Neuronal stem cell (in vitro differentiated cells): ENCODE results near the gene RGR.

Experiments
- DNase-seq: peaks from one replicate; pipeline ENCODE4 v3.0.0-alpha.2; 2013; ENCODE audit warnings: low spot score
- H2AFZ ChIP-seq: one replicate; pipeline ENCODE4 v1.6.1; 2013; ENCODE audit warnings: mild to moderate bottlenecking, low read length, inconsistent platforms
- H2AK5ac ChIP-seq: 2 replicates; pipeline ENCODE4 v1.6.1; 2013; ENCODE audit warnings: low read depth, mild to moderate bottlenecking, inconsistent platforms, low read length, moderate library complexity, mixed read lengths
- H2BK120ac ChIP-seq: 2 replicates; pipeline ENCODE4 v1.6.1; 2013; ENCODE audit warnings: low read depth, mild to moderate bottlenecking, inconsistent platforms, low read length, moderate library complexity, mixed read lengths
- H2BK12ac ChIP-seq: one replicate; pipeline ENCODE4 v1.6.1; 2013; ENCODE audit warnings: low read length, inconsistent platforms
- H2BK15ac ChIP-seq: 2 replicates; pipeline ENCODE4 v1.6.1; 2013; ENCODE audit warnings: mild to moderate bottlenecking, low read length, inconsistent platforms, mixed read lengths
- H2BK5ac ChIP-seq: one replicate; pipeline ENCODE4 v1.6.1; 2013; ENCODE audit warnings: inconsistent platforms, mild to moderate bottlenecking, low read length, moderate library complexity
- H3K14ac ChIP-seq: one replicate; pipeline ENCODE4 v1.6.1; 2013; ENCODE audit warnings: low read length, inconsistent platforms
- H3K18ac ChIP-seq: 2 replicates; pipeline ENCODE4 v1.6.1; 2013; ENCODE audit warnings: low read length, inconsistent platforms
- H3K23ac ChIP-seq: 2 replicates; pipeline ENCODE4 v1.6.1; 2013; ENCODE audit warnings: low read depth, mild to moderate bottlenecking, mixed read lengths, low read length, inconsistent platforms; ENCODE audit not compliant: poor library complexity
- H3K27ac ChIP-seq: replicated peaks from 3 replicates; pipeline ENCODE4 v1.5.1; 2013; ENCODE audit warnings: low read length, inconsistent platforms
- H3K27me3 ChIP-seq, 3 experiments: 2 replicates each; pipeline ENCODE4 v1.6.1; 2013; ENCODE audit warnings: low read length in 3 of 3, mild to moderate bottlenecking in 2 of 3, inconsistent platforms in 1 of 3, low read depth in 1 of 3, mixed read lengths in 1 of 3, moderate library complexity in 1 of 3; ENCODE audit not compliant: control insufficient read depth in 3 of 3, insufficient read depth in 3 of 3
- H3K36me3 ChIP-seq, 2 donors: replicated peaks in 1 of 2; 2 replicates each; pipeline ENCODE4 v1.6.1; 2013; ENCODE audit warnings: low read length in 2 of 2; ENCODE audit not compliant: control insufficient read depth in 2 of 2, insufficient read depth in 2 of 2
- H3K4ac ChIP-seq: 2 replicates; pipeline ENCODE4 v1.6.1; 2013; ENCODE audit warnings: inconsistent platforms, mild to moderate bottlenecking, low read length, moderate library complexity
- H3K4me1 ChIP-seq, 2 donors: 1 replicate in 1 of 2; 2 replicates in 1 of 2; pipeline ENCODE4 v1.6.1; 2013; ENCODE audit warnings: low read length in 2 of 2, low read depth in 1 of 2; ENCODE audit not compliant: control insufficient read depth in 2 of 2, insufficient read depth in 1 of 2
- H3K4me2 ChIP-seq: one replicate; pipeline ENCODE4 v1.6.1; 2013; ENCODE audit warnings: mild to moderate bottlenecking, low read length, inconsistent platforms; ENCODE audit not compliant: insufficient read depth, poor library complexity, severe bottlenecking
- H3K4me3 ChIP-seq, 2 donors: 2 replicates each; pipeline ENCODE4 v1.5.1; 2013; ENCODE audit warnings: low read length in 2 of 2, mild to moderate bottlenecking in 2 of 2, inconsistent platforms in 1 of 2, moderate library complexity in 1 of 2
- H3K79me1 ChIP-seq: one replicate; pipeline ENCODE4 v1.6.1; 2013; ENCODE audit warnings: low read depth, mild to moderate bottlenecking, inconsistent platforms, low read length, moderate library complexity
- H3K9ac ChIP-seq: one replicate; pipeline ENCODE4 v1.6.1; 2013; ENCODE audit warnings: mild to moderate bottlenecking, low read depth, low read length, inconsistent platforms; ENCODE audit not compliant: poor library complexity
- H3K9me3 ChIP-seq, 2 donors: replicated peaks in 1 of 2; 2 replicates each; pipeline versions ENCODE3 to v1.6.1; 2013; ENCODE audit warnings: low read length in 2 of 2, mild to moderate bottlenecking in 2 of 2, inconsistent platforms in 1 of 2, low read depth in 1 of 2, mixed read lengths in 1 of 2, moderate library complexity in 1 of 2; ENCODE audit not compliant: control insufficient read depth in 2 of 2, insufficient read depth in 1 of 2
- H4K8ac ChIP-seq: one replicate; pipeline ENCODE4 v1.6.1; 2013; ENCODE audit warnings: low read depth, mild to moderate bottlenecking, inconsistent platforms, low read length, moderate library complexity
- H4K91ac ChIP-seq: one replicate; pipeline ENCODE4 v1.6.1; 2013; ENCODE audit warnings: low read length, low read depth, mild to moderate bottlenecking, inconsistent platforms; ENCODE audit not compliant: poor library complexity
- WGBS, 2 donors: extraction: QIAGEN DNeasy Blood & Tissue Kit; methylation state at CpG; one replicate each; pipeline ENCODE4 v1.1.7; 2013; ENCODE audit warnings: missing lambda C conversion rate in 2 of 2, mixed read lengths in 1 of 2; ENCODE audit not compliant: insufficient read length in 2 of 2, insufficient replicate concordance in 1 of 2; ENCODE audit errors: extremely low coverage in 2 of 2; 5-methylcytosine and 5-hydroxymethylcytosine counted together

Gene RGR

GRCh38 chr10:84308481-84309304, 63.8 kb downstream of the RGR start:
- H2BK12ac ChIP-seq: no peak overlapping the region
- DNase-seq: no peak
- H2AK5ac ChIP-seq: no peak overlapping the region
- H2AFZ ChIP-seq: no peak overlapping the region
- WGBS, 2 donors: no CpG with 5 or more reads among the region's 6 CpGs
- H3K4me3 ChIP-seq: no peak overlapping the region
- peaks cover 0 to 8% (median 0%) of the 10 kb centered on the region in 3 experiments for H3K27me3 ChIP-seq
- no peak overlapping the region for H2BK5ac ChIP-seq
- no peak overlapping the region for H3K4ac ChIP-seq
- H4K91ac ChIP-seq: no peak overlapping the region
- no peaks in the 10 kb centered on the region for H3K79me1 ChIP-seq
- H3K9ac ChIP-seq: no peak overlapping the region
- H3K27ac ChIP-seq: no peak overlapping the region
- H3K4me2 ChIP-seq: no peak overlapping the region
- H3K36me3 ChIP-seq: no peaks in the 10 kb centered on the region
- no peak overlapping the region for H2BK15ac ChIP-seq
- no peak overlapping the region for H3K14ac ChIP-seq
- H3K18ac ChIP-seq: no peak overlapping the region
- no peak overlapping the region for H3K23ac ChIP-seq
- H3K4me1 ChIP-seq: no peaks in the 10 kb centered on the region
- no peak overlapping the region for H4K8ac ChIP-seq
- no peaks in the 10 kb centered on the region for H3K9me3 ChIP-seq
- no peak overlapping the region for H2BK120ac ChIP-seq
